Choroid plexus epithelial cell (primary cell): Measurements from ENCODE around the gene RBBP6.

Experiments
- DNase-seq: peaks from one replicate; pipeline ENCODE4 v3.0.0-alpha.2; 2010; ENCODE audit warnings: low read depth
- H3K4me3 ChIP-seq: 2 replicates; pipeline ENCODE4 v1.5.1; 2011; ENCODE audit warnings: low read depth, mild to moderate bottlenecking, control low read depth, low read length, moderate library complexity
- CTCF ChIP-seq: conservative IDR thresholded peaks from 2 replicates; pipeline ENCODE4 v1.5.1; 2011; ENCODE audit warnings: low read depth, mild to moderate bottlenecking, control low read depth, inconsistent platforms, low read length, moderate library complexity

RBBP6 gene

GRCh38 chr16:24536671-24537070 lies 2.7 kb upstream of the RBBP6 start:
- TF ChIP-seq CTCF: no peak
- H3K4me3 ChIP-seq: no peak overlapping the region
- no peak for DNase-seq

- no peak for DNase-seq
- no peak overlapping the region for H3K4me3 ChIP-seq
- TF ChIP-seq CTCF: no peak
These were observed 1.7 kb upstream of the RBBP6 start for GRCh38 chr16:24537474-24538337.

GRCh38 chr16:24538756-24539294 lies 541 bp upstream of the RBBP6 start:
- peak overlapping the region; percentile 71 for H3K4me3 ChIP-seq
- no peak for DNase-seq
- peak; percentile 46 for TF ChIP-seq CTCF

- no peak for TF ChIP-seq CTCF
- peak overlapping the region; percentile 77 for H3K4me3 ChIP-seq
- DNase-seq: peak; percentile 44
These were observed 660 bp downstream of the RBBP6 start for GRCh38 chr16:24539850-24540601.

GRCh38 chr16:24540602-24541210 lies 1.3 kb downstream of the RBBP6 start:
- no peak for TF ChIP-seq CTCF

GRCh38 chr16:24541233-24541933 lies 2.0 kb downstream of the RBBP6 start:
- no peak for DNase-seq
- H3K4me3 ChIP-seq: peak overlapping the region; percentile 77
- TF ChIP-seq CTCF: no peak

More at GRCh38 chr16:24540602-24541210, 1.3 kb downstream of the RBBP6 start:
- peak; percentile 36 for DNase-seq
- H3K4me3 ChIP-seq: peak overlapping the region; percentile 77
